A549 treated with RU486 at 1 μM for 4 hours (cell line): ENCODE results near the gene CD44. TPM values are rescaled to one million over a fixed set of nuclear protein-coding genes. Genes with fewer than 3 reads are reported as not detected.

Experiments
- total RNA-seq: library from RNA; stranded (reverse); fragments of 200-300 nt; extraction: Qiagen RNA extraction; gene quantifications from 5 replicates; pipeline ENCODE4 v1.2.3, GENCODE V29; 2022; ENCODE audit warnings: low read depth

CD44 gene
- total RNA-seq = 656 to 874 TPM (median 717 TPM) in 5 replicates

GRCh38 chr11:35138943-35139721, at the start of gene CD44:
Gene CD44, plus strand, starts transcription at chr11:35139171. Its CDS starts 133 bp downstream, at chr11:35139304.

Other genes starting within 250 kb of the CD44 start
- 21.2 to 29.9 TPM (median 24.5 TPM) in 5 replicates for gene APIP, start 222.8 kb upstream of the CD44 start, total RNA-seq
- gene PDHX, start 222.6 kb upstream of the CD44 start, total RNA-seq = 28.7 to 37.5 TPM (median 31.6 TPM) in 5 replicates